GM19468 (cell line): ENCODE measurements around the gene SPTBN1.

ENCODE experiments used
- ATAC-seq: cut with Tn5 transposase; IDR thresholded peaks from one replicate; pipeline ENCODE4 v1.9.1; 2021; ENCODE audit warnings: mild to moderate bottlenecking, moderate library complexity, moderate number of reproducible peaks; ENCODE audit not compliant: unreplicated experiment; ENCODE audit errors: extremely low read depth

SPTBN1 gene

GRCh38 chr2:54636415-54637139 lies 180.4 kb downstream of the SPTBN1 start:
- no peak for ATAC-seq

DNA sequence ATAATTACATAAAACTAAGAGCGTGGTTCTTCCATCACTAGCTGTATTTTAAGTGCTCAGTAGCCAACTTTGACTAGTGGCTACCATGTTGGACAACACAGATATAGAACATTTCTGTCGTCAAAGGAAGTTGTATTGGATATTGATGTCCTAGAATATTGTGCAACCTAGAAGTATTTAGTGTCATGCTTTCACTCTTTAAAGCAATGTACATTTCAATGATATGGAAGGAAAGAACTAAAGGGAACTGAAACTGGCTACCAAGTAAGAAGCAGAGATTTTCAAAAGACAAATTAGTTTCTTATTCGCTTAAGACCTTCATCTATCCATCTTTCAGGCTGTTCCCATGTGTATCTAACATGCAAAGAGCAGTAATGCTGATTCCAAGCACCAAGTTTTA lies 182.0 kb downstream of the SPTBN1 start:
- ATAC-seq, result no peak

DNA sequence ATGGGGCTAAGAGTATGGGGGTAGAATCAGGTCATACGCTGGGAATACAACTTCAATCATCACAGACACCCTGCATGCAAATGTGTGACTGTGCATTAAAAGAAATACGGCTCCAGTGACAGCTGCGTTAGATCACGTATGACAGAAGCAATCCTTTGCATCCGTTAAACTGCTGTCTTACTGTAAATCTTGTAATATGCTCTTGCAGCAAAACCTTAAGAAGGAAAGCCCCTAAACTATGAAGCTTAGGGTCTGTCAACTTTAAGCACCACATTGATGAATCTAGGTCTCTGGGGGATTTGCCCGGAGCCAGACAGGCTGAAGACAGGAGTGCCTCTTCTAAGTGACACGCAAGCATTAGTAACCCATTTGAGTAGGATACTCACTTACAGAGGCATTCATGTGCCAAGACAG lies 182.7 kb downstream of the SPTBN1 start:
- ATAC-seq, result no peak

- no peak for ATAC-seq
Observed at GRCh38 chr2:54639609-54640008, 183.5 kb downstream of the SPTBN1 start.

GRCh38 chr2:54640834-54641540 lies 184.9 kb downstream of the SPTBN1 start:
- no peak for ATAC-seq

DNA sequence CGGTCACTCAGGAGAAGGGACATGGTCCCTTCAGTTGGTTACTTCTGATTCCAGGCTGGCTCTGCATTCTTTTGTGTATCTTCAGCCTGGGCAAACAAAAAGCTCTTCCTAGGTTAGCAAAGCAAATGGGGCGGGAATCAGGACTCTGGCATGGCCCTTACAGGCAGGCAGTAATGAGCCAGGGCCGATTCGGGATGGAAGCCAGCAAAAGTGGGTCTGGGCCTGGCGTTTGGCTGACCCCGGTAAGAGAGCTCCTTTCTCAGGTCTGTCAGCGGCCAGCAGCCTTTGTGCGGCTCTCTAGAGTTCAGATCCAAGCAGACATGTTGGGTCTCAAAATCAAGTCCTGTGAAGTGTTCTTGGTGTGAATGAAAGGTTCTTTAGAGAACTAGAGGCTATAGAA lies 185.9 kb downstream of the SPTBN1 start:
- ATAC-seq, result no peak

DNA sequence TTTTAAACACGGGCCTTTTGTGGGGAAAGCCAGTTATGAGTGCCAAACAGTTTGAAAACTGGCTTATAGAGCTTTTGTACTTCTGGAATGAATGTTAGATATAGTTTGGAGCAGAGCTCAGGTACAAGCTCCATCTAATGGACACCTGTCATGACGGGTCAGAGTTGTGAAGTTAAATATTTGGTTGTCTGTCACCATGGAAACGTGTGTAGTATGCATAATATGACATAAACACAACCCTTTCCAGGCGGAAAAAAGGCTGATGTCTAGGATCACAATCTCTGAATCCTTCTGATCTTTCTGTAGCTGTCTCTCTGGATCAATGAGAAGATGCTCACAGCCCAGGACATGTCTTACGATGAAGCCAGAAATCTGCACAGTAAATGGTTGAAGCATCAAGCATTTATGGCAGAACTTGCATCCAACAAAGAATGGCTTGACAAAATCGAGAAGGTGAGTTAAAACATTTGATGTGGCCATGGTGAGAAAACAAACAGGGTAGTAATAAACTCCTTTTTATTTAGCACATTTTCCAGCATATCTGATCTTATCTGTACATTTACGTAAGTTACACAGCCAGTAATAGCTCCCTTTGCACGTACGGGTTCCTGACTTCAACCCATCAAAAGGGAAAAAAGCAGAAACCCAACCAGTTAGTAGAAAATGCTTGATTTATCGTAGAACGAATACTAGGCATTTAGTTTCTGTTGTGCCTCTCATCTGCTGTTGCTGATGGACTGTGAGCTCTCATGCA lies 186.7 kb downstream of the SPTBN1 start:
- ATAC-seq, result no peak

GRCh38 chr2:54644236-54644635 lies 188.1 kb downstream of the SPTBN1 start:
- no peak for ATAC-seq

DNA sequence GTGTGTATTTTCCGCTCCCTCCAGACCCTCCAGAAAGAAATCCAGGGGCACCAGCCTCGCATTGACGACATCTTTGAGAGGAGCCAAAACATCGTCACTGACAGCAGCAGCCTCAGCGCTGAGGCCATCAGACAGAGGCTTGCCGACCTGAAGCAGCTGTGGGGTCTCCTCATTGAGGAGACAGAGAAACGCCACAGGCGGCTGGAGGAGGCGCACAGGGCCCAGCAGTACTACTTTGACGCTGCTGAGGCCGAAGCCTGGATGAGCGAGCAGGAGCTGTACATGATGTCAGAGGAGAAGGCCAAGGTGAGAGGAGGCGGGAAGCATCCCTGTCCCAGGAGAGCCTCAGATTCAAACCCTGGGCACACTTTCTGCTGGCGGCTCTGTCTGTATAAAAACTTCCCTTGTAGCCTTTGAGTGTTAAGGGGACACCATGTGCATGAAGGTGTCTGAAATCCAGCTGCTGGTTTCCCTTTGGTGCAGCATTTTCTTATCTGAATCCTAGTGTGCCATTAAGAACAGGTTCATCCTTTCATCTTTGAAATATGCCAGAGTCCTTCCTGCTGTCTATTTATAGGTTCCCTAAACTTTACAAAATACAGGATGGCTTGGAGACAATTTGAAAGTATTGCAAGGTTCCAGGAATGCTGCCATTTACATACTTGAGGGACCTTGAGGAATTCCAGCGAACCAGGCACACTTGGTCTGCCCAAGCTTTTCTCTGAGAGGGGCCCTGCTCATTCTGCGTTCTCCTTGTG lies 190.2 kb downstream of the SPTBN1 start:
- no peak for ATAC-seq

GRCh38 chr2:54648256-54648655 lies 192.1 kb downstream of the SPTBN1 start:
- ATAC-seq, result no peak

DNA sequence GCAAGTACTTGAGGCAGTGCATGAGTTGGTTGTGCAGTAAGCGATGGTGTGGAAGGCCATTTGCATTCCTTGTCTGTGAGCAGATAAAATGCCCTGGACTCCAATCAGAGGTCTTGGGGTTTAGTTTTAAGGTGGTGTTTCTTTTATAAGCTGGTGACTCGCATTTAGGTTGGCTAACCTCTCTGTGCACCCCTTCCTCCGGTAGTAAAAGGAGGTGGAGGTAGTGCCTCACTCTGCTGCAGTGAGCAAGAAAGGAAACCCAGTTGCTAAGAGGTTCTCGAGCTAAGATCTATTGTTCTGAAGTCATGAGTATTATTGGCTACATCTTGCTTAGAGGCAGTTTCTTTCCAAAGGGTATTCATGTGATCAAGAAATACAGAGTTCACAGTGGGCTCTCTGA lies 193.1 kb downstream of the SPTBN1 start:
- ATAC-seq, result no peak

DNA sequence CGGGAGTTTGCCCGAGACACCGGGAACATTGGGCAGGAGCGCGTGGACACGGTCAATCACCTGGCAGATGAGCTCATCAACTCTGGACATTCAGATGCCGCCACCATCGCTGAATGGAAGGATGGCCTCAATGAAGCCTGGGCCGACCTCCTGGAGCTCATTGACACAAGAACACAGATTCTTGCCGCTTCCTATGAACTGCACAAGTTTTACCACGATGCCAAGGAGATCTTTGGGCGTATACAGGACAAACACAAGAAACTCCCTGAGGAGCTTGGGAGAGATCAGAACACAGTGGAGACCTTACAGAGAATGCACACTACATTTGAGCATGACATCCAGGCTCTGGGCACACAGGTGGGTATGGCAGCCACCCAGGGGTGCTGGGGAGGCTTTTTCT lies 193.5 kb downstream of the SPTBN1 start:
- no peak for ATAC-seq

DNA sequence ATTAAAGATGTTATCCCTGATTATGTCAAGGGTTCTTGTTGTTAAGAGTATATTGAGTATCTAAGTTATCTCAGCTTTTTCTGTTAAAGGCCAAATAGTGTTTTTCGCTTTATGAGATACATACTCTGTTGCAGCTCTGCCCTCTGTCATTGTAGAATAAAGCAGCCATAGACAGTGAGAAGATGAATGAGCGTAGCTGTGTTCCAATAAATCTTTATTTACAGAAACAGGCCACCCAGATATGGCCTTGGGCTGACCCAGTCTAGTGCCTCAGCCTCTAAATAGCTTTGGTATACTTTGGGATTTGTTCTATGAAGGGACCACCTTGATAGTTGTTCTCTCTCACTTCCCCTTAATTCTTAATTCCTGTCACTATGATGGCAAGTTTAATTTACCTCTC lies 194.5 kb downstream of the SPTBN1 start:
- ATAC-seq, result no peak

DNA sequence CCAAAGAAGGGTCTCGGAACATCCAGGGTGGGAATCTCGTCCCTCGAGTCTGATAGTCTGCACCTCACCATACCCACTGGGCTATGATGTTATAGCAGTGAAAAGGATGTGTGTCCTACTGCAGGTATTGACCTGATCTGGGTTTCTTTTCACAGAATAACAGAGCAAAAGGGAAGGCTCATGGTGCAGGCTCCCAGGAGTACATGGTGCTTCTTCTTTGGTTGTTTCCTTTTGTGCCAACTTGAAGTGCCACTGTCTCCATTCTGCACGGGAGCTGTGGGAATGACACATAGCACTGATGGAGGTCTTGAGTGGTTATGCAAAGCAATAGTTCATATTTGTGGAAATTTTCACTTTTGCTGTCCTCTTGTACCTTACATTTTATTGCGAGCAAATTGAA lies 195.2 kb downstream of the SPTBN1 start:
- ATAC-seq, result no peak

DNA sequence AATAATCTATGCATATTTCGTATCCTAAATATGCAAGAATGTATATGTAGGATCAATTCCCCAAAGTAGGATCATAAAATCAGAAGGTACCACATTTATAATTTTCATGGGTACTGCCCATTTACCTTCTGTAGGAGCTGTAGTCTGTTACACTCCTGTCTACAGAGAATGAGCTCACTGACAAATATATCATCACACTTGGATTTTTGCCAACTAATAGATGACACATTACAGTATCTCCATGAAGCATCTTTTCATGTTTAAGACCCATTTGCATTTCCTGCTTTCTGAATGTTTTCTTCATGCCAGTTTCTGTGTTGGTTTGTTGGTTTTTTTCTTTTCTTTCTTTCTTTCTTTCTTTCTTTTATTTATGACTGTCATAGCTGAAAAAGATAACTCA lies 196.4 kb downstream of the SPTBN1 start:
- peak; percentile 78 for ATAC-seq

- ATAC-seq, result no peak
Observed at GRCh38 chr2:54653572-54654204, 197.6 kb downstream of the SPTBN1 start.

- ATAC-seq, result no peak
Observed at GRCh38 chr2:54655046-54655809, 199.1 kb downstream of the SPTBN1 start.

DNA sequence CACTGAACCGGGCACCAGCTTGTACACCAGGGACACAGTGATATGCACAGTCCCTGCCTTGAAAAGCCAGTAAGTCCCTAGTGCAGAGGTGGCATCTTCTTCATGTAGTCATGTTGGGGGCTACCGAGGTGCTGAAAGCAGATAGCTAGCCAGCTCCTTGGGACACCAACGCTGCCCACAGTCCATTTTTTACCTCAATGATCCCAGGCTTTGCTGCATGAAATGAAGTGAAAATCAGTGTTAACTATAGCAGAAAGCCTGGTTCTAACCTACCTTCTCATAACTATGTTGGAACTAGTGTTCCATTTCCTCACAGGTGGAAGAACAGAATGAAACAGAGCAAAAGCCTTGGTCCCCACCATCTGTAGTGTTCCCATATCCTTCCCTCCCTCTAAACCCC lies 200.7 kb downstream of the SPTBN1 start:
- ATAC-seq, result no peak

- no peak for ATAC-seq
Observed at GRCh38 chr2:54657664-54658083, 201.5 kb downstream of the SPTBN1 start.
